Activated T-cell treated with anti-CD3 and anti-CD28 coated beads for 1 hour (primary cell): Measurements from ENCODE around the gene AKNAD1.
"Not testable (repeated sequence)": the region's sequence is repeated elsewhere in the genome, so short reads cannot be mapped to it uniquely, and the experiment has no call there.

Experiments used
- DNase-seq: peaks from one replicate; pipeline ENCODE4 v3.0.0-alpha.2; 2020; ENCODE audit warnings: low read depth

The AKNAD1 gene

GRCh38 chr1:108829498-108829916, 27.4 kb downstream of the AKNAD1 start:
- no peak for DNase-seq

DNA sequence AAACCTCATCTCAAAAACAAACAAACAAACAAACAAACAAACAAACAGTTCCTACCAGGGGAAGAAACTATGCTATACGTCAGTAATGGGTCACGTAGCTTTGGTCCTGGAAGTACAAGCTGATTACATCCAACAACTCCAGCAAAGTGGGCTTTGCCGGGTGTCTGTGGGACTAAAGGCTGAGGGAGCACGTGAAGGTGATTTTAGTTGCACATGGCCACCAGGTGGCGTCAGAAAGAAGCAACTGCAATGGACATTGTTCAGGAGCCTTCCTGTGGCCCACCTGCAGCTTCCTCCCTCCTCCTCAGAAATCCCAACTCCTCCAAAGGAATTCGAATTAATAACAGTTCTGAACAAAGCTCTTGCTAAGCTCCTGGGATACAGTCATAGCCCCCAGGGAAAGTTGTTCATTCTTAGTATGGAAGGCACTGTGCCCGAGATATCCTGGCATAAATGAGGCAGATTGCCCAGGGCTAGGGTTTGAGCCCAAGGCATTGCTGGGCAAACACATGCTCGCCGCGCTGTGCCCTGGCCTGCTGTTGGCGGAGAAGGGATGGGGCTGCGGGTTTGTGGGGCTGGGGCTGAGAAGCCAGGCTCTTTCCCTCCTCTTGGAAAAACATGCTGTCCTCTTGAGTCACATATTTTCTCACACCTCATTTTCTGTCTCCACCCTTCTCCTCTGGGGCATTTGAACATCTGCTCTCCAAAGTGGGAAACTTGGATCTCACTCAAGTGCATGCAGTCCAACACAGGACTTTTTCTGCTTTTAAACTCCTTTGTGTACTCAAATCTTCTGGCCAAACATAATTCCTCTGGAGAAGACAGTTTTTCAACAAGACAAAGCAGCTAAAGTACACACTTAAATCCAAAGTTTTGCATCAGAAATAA, 28.6 kb downstream of the AKNAD1 start:
- DNase-seq: peak; percentile 48

DNA sequence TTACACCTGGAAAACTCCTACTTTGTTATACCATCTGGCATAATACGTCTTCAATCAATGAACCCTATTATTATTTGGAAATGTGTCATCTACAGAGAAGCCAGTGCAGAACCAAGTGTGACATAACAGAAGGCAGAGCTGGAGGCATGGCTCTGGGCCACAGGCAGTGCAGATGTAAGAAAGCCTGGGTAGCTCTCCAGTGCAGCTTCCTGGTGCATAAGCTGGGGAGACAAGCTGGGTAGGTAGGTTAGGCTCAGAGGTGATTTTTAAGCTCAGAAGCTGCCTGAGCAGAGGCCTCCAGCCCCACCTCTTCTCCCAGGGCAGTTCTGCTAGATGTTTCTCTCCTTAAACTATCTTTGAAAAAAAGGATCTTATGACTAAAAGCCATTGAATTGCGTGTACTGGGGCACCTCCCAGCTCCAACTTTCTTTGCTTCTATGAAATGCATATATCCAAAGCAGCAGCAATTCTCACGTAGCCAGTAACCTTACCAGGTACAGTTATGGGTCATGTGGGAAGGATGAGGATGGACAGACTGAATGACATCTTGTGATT, 30.7 kb downstream of the AKNAD1 start:
- no peak for DNase-seq

- DNase-seq: no peak
These were observed 32.8 kb downstream of the AKNAD1 start for GRCh38 chr1:108824051-108824450.

GRCh38 chr1:108823632-108824031, 33.3 kb downstream of the AKNAD1 start:
- no peak for DNase-seq

GRCh38 chr1:108819878-108820277, 37.0 kb downstream of the AKNAD1 start:
- DNase-seq: no peak

GRCh38 chr1:108817811-108818210, 39.1 kb downstream of the AKNAD1 start:
- DNase-seq: no peak

- no peak for DNase-seq
These were observed 39.9 kb downstream of the AKNAD1 start for GRCh38 chr1:108817016-108817415.

- DNase-seq: no peak
These were observed 40.6 kb downstream of the AKNAD1 start for GRCh38 chr1:108816049-108816893.

DNA sequence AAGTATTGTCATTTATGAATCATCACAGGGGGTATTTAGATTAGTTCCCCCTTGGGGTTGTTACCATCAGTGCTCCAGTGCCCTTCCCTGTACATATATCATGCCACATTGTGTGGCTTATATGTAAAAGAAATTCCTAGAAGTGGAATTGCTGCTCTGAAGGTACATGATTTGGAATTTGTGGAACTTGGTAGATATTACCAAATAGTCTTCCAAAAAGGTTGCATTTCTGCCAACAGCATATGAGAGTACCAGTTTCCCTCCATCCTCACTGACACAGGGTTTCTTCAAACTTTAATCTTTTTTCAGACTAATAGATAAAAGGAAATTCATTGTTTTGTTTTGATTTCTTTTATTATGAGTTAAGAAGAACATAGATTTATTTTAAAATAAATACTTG, 41.3 kb downstream of the AKNAD1 start:
- no peak for DNase-seq

DNA sequence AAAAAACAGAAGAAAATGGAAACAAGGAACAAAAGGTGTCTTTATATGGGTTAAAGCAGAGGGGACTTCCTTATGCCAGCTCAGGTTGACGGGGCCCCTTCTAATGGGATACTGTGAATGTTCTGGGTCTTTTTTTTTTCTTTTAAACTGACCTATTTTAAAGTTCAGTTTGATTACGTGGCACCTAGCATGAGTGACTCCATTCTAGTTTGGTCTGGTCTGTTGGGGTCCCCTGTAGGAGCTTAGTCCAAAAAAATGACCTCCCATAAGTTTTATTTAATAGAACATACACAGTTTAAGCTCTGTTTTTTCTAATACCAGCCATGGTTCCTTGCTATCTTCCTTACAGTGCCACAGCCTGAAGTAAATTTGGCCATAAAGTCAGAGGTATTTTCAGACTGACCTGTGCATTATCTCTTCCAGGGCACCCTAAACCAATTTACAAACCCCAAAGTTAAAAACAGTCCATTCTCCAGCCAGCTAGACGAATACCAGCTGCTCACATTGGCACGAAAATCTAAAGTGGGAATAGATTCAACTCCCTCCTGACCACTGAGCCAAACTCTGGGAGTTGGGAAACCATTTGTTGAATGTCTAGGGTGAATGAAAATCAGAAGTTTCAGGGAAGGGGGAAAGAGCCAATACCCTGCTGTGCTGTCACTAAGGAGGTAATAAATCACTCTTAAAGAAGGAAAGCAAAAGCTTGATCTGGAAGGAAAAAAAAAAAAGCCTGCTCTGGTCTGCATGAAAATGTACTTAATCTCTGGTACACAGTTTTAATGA, 42.4 kb downstream of the AKNAD1 start:
- DNase-seq: no peak

DNA sequence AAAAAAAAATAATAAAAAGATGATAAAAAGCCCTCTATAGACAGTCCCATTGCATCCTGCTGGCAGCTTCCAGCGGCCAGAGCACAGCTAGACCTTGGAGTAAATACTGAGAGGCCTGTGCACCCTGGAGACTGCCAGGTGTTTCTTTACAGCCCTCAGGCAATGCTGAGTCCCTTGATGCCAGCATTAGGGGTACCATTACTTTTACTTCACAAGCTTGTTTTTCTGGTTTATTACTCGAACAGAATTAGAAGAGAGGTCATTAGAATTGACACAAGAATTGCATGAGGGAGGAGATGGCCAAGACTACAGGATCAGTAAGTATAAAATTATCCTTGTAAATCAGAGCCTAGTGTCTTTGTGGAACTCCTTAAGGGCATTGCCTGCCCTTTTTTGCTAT, 43.6 kb downstream of the AKNAD1 start:
- DNase-seq: no peak

- no peak for DNase-seq
These were observed 45.3 kb downstream of the AKNAD1 start for GRCh38 chr1:108811611-108812010.

DNA sequence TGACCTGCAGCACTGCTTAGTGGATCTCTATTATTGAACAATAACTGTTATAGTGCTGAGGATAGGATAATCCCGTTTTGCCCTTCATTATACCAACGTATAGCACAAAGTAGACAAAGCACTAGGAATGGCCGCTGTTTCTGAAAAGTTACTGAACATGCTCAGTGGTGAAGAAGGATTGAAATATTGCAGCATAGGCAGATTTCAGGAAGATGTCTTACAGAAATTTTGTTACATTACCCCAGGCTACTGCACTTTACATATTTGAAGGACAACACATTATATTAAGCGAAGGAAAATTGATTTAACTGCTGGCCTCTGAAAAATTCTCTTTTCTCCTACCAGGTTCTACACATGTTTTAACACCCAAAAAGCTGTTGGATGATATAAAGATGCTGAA, 48.5 kb downstream of the AKNAD1 start:
- no peak for DNase-seq

DNA sequence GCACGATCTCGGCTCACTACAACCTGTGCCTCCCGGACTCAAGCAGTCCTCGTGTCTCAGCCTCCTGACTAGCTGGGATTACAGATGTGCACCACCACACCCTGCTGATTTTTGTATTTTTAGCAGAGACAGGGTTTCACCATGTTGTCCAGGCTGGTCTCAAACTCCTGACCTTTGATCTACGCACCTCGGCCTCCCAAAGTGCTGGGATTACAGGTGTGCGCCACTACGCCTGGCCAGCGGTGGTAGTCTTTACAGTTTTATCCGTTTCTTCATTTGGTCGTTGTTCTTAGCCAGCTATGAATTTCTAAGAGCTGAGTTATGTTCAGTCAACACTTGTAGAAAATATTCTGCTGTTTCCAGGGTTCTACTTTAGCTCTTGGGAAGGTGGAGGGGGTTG, 53.3 kb downstream of the AKNAD1 start:
- DNase-seq: no peak

DNA sequence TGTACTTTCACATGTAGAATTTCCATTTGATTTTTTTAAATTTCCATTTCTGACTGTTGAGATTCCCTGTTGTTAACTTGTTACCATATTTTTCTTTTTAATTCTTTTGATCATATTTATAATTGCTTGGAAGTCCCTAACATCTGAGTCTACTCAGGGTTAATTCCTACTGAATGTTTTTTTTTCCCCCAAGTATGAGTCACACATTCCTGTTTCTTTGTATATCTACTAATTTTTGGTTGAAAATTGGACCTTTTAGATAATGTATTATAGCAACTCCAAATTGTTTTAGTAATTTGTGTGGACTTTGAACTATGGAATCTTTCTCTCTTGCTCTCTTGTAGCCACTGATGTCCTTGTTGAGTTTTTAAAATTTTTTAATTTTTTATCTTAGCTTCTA, 55.8 kb downstream of the AKNAD1 start:
- no peak for DNase-seq

DNA sequence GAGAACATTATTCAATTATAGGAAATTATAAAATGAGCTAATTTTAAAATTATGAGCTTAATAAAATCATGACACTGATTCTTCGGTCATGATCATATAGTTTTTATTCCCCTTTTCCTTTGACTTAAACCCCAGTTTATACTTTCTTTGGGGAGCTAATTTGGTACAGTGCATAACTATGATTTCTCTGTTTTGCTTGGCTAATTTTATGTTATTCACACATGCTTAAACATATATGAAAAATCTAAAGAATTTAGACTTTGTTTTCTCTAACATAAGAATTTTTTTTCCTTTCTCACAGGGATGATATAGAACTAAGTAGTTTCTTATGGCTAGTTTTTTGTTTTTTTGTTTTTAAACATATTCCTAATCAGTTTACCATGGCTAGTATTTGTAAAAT, 57.9 kb downstream of the AKNAD1 start:
- no peak for DNase-seq

DNA sequence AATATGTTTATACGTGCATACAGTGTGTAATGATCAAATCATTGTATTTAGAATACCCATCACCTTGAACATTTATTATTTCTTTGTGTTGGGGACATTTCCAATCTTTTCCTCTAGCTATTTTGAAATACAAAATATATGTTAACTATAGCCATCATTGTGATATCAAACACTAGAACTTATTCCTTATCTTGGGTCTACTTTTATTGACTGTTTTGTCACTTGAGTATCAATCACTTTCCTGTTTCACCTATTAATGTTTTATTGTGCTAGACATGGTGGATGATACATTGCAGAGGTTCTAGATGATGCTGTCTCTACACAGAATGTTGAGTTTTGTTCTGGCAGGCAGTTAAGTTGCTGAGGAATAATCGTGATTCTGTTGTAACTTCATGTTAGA, 64.5 kb downstream of the AKNAD1 start:
- DNase-seq: no peak

- no peak for DNase-seq
These were observed 65.1 kb downstream of the AKNAD1 start for GRCh38 chr1:108791790-108792189.

- DNase-seq: no peak
These were observed 71.0 kb downstream of the AKNAD1 start for GRCh38 chr1:108785880-108786279.

DNA sequence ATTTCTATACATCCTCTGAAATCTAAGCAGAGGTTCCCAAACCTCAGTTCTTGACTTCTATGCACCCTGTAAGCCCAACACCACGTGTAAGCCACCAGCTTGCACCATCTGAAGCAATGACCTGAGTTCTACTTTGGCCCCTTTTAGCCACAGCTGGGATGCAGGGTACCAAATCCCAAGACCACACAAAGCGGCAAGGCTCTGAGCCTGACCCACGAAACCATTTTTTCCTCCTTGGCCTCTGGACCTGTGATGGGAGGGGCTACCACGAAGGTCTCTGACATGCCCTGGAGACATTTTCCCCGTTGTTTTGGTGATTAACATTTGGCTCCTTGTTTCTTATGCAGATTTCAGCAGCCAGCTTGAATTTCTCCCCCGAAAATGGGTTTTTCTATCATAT, 71.6 kb downstream of the AKNAD1 start:
- no peak for DNase-seq

- not testable (repeated sequence) for DNase-seq
These were observed 75.3 kb downstream of the AKNAD1 start for GRCh38 chr1:108781575-108781944.
